Measurements from ENCODE around the gene GBF1.

Gene GBF1

GRCh38 chr10:102245082-102245931, at the start of gene GBF1:
GBF1 (plus strand) TSS chr10:102245532; CDS start chr10:102258939, 13,407 bp downstream.
- peak; percentile 100 for DNase-seq

DNA sequence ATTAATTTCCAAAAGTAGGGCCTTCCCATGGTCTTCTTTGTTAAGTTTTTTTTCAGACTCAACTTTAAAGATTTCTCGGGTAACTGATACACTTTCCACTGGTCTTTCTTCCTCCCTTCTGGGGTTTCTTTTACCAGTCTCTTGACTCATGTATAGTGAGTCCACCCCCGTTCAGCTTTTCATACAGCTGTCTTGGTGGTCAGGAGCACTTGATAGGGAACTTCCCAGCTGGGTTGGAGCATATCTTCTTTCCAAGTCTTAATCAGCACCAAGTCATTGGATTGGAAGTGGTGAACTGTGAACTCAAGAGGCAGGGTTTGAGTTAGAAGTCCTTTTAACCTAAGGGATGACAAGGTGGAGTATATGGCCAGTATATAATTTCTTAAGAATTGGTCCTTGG, 48.4 kb upstream of the GBF1 start:
- no peak for DNase-seq

- no peak for DNase-seq
Measured at GRCh38 chr10:102198027-102198426, 47.3 kb upstream of the GBF1 start.

DNA sequence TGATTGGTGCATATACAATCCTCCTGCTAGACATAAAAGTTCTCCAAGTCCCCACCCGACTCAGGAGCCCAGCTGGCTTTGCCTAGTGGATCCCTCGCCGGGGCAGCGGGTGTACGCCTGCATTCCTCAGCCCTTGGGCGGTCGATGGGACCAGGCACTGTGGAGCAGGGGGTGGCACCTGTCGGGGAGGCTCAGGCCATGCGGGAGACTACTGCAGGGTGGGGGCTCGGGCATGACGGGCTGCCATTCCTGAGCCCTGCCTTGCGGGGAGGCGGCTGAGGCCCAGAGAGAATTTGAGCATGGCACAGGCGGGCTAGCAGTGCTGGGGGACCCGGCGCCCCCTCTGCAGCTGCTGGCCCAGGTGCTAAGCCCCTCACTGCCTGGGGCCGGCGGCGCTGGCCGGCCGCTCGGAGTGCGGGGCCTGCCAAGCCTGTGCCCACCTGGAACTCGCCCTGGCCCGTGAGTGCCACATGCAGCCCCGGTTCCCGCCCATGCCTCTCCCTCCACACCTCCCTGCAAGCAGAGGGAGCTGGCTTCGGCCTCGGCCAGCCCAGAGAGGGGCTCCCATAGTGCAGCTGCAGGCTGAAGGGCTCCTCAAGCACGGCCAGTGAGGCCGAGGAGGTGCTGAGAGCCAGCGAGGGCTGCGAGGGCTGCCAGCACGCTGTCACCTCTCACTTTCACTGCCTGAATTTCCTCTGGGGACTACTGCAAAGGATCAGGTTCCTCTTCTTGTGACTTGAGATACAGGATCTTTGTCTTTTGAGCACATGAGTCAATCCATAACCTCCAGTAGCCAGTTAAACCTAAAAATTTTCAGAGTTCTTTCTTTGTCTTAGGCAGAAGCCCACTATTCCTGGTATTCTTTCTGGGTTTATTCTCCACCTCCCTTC, 44.3 kb upstream of the GBF1 start:
- DNase-seq = peak; percentile 53

- no peak for DNase-seq
Measured at GRCh38 chr10:102202386-102202785, 42.9 kb upstream of the GBF1 start.

DNA sequence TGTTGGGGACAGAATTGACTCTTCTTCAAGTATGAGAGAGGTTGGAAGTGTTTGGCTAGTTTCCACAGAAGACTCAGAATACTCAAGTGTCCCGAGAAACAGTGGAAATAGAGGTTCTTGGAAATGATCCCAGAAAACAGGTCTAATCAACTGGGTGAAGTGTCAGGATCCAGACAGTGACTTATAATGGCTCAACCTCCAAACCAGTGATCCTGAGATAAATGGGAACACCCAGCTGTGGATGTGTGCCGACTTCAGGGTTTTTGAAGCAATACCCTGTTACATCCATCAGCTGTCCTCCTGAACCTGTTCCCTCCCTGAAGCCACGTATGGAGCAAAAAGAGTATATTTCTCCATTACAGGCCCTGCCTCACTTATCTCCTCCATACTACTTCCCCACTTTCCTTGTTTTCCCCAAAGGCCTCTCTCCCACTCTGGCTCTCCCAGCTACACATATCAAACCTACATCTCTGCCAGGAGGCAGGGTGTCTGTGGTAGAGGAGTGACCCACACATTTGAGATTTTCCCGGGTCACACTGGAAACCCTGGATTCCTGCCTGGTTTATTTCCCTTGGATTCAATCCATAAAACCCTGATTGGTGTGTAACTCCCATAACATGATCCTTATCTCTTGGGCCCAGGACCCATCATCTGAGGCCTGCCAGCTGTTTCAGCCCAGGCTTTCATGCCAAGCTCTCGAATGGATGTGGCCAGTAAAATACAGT, 36.9 kb upstream of the GBF1 start:
- no peak for DNase-seq

DNA sequence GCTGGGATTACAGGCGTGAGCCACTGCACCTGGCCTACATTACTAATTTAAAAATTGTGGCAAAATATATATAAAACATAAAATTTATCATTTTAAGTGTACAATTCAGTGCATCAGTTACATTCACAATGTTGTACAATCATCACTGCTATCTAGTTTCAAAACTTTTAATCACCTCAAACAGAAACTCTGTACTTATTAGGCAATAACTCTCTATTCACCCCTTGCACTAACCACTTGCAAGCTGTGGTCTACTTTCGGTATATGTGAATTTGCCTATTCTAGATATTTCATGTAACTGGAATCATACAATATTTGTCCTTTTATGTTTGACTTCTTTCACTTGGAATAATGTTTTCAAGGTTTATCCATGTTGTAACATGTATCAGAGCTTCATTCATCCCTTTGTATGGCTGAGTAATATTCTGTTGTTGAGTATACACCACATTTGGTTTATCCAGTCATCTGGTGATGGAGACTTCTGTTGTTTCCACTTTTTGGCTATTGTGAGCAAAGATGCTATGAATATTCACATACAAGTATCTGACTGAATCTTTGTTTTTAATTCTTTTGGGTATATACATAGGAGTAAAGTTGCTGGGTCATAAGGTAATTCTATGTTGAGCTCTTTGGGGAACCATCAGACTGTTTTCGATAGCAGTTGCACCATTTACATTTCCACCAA, 33.6 kb upstream of the GBF1 start:
- DNase-seq = peak; percentile 37

DNA sequence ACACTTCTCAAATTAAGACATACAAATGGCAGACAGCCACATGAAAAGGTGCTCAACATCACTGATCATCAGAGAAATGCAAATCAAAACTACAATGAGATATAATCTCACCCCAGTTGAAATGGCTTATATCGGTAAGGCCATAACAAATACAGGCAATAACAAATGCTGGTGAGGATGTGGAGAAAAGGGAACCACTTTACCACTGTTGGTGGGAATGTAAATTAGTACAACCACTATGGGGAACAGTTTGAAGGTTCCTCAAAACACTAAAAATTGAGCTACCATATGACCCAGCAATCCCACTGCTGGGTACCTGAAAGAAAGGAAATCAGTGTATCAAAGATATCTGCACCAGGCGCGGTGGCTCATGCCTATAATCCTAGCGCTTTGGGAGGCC, 31.7 kb upstream of the GBF1 start:
- DNase-seq = peak; percentile 75

DNA sequence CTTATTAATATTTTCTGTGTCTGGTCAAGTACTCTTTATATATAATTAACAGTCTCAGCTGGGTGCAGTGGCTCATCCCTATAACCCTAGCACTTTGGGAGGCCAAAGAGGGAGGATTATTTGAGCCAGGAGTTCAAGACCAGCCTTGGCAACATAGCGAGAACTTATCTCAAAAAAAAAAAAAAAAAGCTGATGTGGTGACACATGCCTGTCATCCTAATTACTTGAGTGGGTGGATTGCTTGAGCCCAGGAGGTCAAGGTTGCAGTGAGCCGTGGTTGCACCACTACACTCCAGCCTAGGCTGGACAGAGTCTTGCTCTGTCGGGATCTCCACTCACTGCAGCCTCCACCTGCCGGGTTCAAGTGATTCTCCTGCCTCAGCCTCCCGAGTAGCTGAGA, 26.0 kb upstream of the GBF1 start:
- no peak for DNase-seq

DNA sequence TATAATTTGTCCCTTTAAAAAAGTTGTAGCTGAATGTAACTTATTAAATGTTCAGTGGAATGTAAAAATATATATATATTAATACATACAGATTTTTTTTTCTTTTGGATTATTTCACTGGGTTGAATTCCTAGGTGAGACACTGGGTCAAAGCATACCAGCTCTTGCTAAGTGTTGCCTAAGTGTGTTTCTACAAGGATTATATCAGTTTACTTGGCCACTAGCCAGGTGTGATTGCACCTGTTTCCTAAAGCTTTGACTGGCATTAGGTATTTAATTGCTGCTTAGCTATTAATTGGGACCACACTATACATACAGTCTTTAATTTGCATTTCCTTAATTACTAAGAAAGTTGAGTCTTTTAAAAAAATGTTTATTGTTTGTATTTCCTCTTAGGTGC, 24.7 kb upstream of the GBF1 start:
- DNase-seq = no peak

DNA sequence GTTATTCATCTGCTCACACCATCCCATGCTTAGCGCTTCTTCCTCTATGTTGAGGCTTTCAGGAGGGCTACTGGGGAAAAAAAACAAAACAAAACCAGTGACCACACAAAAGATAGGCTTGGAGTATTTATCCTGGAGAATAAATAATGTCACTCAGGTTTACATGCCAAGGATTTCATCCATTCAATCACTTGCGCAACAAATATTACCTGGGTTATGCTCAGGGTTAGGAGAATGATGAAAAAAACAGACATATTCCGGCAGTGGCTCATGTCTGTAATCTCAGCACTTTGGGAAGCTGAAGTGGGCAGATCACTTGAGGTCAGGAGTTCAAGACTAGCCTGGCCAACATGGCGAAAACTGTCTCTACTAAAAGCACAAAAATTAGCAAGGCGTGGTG, 22.5 kb upstream of the GBF1 start:
- no peak for DNase-seq

GRCh38 chr10:102225646-102226541, 19.4 kb upstream of the GBF1 start, which contains the start of gene ELOVL3:
ELOVL3 (plus strand) TSS chr10:102226299; CDS start chr10:102226549, 250 bp downstream.
- peak; percentile 89 for DNase-seq

- DNase-seq = no peak
Measured at GRCh38 chr10:102226542-102226870, 18.8 kb upstream of the GBF1 start.

GRCh38 chr10:102227050-102227449, 18.3 kb upstream of the GBF1 start:
- DNase-seq = peak; percentile 93

- peak; percentile 45 for DNase-seq
Measured at GRCh38 chr10:102229810-102230263, 15.5 kb upstream of the GBF1 start.

DNA sequence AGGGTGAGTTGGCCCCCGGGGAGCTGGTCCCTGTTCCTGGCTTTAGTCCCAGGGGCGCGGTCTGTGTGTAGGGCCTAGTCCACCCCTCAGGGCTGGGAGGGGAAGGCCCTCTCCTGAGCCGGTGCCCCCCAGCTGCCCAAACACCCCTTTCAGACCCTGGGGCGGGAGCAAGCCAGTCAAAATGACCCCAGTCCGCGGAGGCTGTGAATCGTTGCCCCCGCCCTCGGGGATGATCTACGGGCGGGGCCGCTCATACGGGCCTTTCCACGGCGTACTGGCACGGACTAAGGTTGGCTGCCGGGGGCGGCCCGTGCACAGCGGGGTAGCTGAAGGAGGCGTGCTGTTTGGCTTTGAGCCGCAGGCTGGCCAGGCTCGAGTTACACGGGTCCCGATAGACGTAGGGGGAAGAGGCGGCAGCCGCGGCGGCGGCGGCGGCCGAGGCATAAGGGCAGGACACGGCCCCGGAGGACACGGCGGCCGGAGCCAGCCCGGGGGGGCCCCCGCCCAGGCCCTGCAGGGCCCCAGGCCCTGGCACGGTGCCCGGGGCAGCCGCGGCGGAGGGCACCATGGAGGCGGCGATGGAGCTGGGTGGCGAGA, 15.0 kb upstream of the GBF1 start:
- DNase-seq = no peak

- no peak for DNase-seq
Measured at GRCh38 chr10:102230861-102231356, 14.4 kb upstream of the GBF1 start.

DNA sequence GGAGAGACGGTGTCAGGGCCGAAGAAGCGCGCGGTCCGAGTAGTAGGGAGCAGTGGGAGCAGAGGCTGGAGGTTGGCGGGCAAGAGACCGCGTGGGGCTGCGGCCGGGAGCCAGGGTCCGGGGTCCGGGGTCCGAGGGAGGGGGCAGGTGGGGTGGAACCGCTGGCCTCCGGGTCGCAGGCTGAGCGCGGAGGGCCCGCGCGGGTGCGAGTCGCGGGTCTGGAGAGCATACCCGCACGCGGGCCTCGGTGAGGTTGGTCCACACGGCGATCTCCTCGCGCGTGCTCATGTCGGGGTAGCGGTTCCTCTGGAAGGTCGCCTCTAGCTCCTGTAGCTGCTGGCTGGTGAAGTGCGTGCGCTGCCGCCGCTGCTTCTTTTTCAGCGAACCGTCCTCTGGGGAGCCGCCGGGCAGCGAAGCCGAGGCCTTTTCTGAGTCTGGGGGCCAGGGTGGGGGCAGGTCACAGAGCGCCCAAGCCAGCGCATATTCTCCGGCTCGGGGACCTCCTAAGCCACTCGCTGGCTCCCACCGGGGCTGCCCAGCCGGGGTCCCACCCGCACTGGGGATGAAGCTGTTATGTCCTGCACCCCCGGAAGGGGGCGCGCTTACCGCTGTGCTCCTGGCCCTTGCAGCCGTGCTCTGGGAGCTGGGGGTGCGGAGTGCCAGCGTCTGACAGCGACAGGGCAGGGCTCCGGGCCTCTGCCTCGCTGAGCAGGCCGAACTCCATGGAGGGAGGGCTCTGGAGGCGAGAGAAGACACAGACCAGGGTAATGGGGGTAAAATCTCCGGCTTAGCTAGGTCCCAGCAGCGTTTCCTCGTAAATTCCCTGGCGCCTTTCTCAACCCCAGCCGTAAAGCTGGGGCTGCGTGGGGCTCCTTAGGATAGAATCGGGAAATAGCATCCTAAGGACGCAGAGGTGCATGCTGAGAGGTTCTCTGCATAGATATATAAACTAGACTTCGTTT, 13.7 kb upstream of the GBF1 start:
- peak; percentile 24 for DNase-seq

DNA sequence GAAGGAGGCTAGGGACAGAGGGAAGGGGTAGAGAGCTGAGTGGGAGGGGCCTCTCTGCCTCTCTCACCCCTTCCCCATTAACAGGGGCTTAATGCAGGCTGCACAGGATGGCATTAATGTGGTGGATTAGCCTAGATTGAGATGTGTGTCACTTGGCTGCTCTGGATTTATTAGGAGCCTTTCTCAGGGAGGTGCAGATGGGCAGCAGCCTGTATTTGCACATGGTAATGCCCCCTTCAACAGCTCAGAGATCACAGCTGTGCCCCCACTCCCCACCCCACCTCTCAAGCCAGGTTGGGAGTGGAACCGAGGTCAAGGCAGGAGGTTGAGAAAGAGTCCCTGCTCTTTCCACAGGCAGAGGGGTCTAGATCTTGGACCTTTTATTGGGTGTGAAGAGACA, 11.3 kb upstream of the GBF1 start:
- DNase-seq = no peak
